ENCODE data around the gene HOTAIR. TPM values are rescaled to one million over a fixed set of nuclear protein-coding genes. Genes with fewer than 3 reads are reported as not detected.

HOTAIR gene
- total RNA-seq, 1 experiment from 2014 or later, result 7.9 TPM

GRCh38 chr12:54002915-54003389 lies 28.2 kb upstream of the HOTAIR start:
- Histone ChIP-seq H3K9me2 (ENCODE audit: insufficient read depth) (no peaks in the 10 kb centered on the region), H3K4me2 (no peak overlapping the region), H4K20me1 (ENCODE audit: insufficient read depth) (no peaks in the 10 kb centered on the region), H3K4me3 (no peak overlapping the region), H3F3A (ENCODE audit: insufficient read depth, low read depth) (peaks cover 4% of the 10 kb centered on the region; the same call in 1 of the 2 replicates), H3K79me2 (ENCODE audit: low read depth) (no peaks in the 10 kb centered on the region), H2AFZ (no peak overlapping the region), H3K27me3 (ENCODE audit: insufficient read depth, low read depth) (no peaks in the 10 kb centered on the region), H3K27ac (no peak overlapping the region), H3K4me1 (replicated peaks; ENCODE audit: insufficient read depth) (no peaks in the 10 kb centered on the region), H3K9me3 (ENCODE audit: insufficient read depth, low read depth) (no peaks in the 10 kb centered on the region), H3K36me3 (ENCODE audit: low read depth) (no peaks in the 10 kb centered on the region)
- no peak for DNase-seq
- ChIA-PET CTCF (no interaction called here), POLR2A (ENCODE audit: unreplicated experiment) (no interaction called here)
- no TSS peak for BruUV-seq (replicated peaks)
- TF ChIP-seq CTCF (conservative IDR thresholded peaks at IDR 0.05) (no peak), EZH2 (IDR thresholded peaks at IDR 0.05; ENCODE audit: low read depth) (no peak)
- intact Hi-C loops (cut with micrococcal nuclease; ENCODE audit: unreplicated experiment), result no loop called here

- peaks cover 4% of the 10 kb centered on the region; the same call in 1 of the 2 replicates for H3F3A ChIP-seq (ENCODE audit: insufficient read depth, low read depth)
- no peaks in the 10 kb centered on the region for H3K27me3 ChIP-seq (ENCODE audit: insufficient read depth, low read depth)
- BruUV-seq (replicated peaks), result no TSS peak
- H3K36me3 ChIP-seq (ENCODE audit: low read depth), result no peaks in the 10 kb centered on the region
- no peak overlapping the region for H3K27ac ChIP-seq
- no peaks in the 10 kb centered on the region for H4K20me1 ChIP-seq (ENCODE audit: insufficient read depth)
- no peak overlapping the region for H3K4me2 ChIP-seq
- POLR2A ChIA-PET (ENCODE audit: unreplicated experiment), result no interaction called here
- no peak overlapping the region for H3K4me3 ChIP-seq
- no peaks in the 10 kb centered on the region for H3K4me1 ChIP-seq (replicated peaks; ENCODE audit: insufficient read depth)
- no peak for DNase-seq
- CTCF ChIA-PET, result interaction anchor here (0.6 kb wide), 1 partner anchor 12 kb away, joined by 3 read pairs; no protein-coding TSS in a partner anchor
- no peaks in the 10 kb centered on the region for H3K9me2 ChIP-seq (ENCODE audit: insufficient read depth)
- no peaks in the 10 kb centered on the region for H3K9me3 ChIP-seq (ENCODE audit: insufficient read depth, low read depth)
- TF ChIP-seq CTCF (conservative IDR thresholded peaks at IDR 0.05), result no peak
- no peak for TF ChIP-seq EZH2 (IDR thresholded peaks at IDR 0.05; ENCODE audit: low read depth)
- intact Hi-C loops (cut with micrococcal nuclease; ENCODE audit: unreplicated experiment), result no loop called here
- H2AFZ ChIP-seq, result no peak overlapping the region
- H3K79me2 ChIP-seq (ENCODE audit: low read depth), result no peaks in the 10 kb centered on the region
Measured at GRCh38 chr12:54002278-54002914, 27.6 kb upstream of the HOTAIR start.

GRCh38 chr12:54001283-54002187 lies 26.8 kb upstream of the HOTAIR start:
- no peak overlapping the region for H3K27ac ChIP-seq
- intact Hi-C loops (cut with micrococcal nuclease; ENCODE audit: unreplicated experiment), result no loop called here
- no peak overlapping the region for H3K4me2 ChIP-seq
- peaks cover 2% of the 10 kb centered on the region; the same call in 1 of the 2 replicates for H3K79me2 ChIP-seq (ENCODE audit: low read depth)
- peaks cover 4% of the 10 kb centered on the region; the same call in 1 of the 2 replicates for H3F3A ChIP-seq (ENCODE audit: insufficient read depth, low read depth)
- H3K9me2 ChIP-seq (ENCODE audit: insufficient read depth), result no peaks in the 10 kb centered on the region
- no TSS peak for BruUV-seq (replicated peaks)
- no peaks in the 10 kb centered on the region for H3K4me1 ChIP-seq (replicated peaks; ENCODE audit: insufficient read depth)
- ChIA-PET CTCF (interaction anchor here (0.5 to 0.6 kb wide), 2 partner anchors 11 to 191 kb away, joined by 3 to 8 read pairs; no protein-coding TSS in a partner anchor), POLR2A (ENCODE audit: unreplicated experiment) (no interaction called here)
- no peak for DNase-seq
- no peaks in the 10 kb centered on the region for H4K20me1 ChIP-seq (ENCODE audit: insufficient read depth)
- no peaks in the 10 kb centered on the region for H3K36me3 ChIP-seq (ENCODE audit: low read depth)
- no peak overlapping the region for H2AFZ ChIP-seq
- no peak overlapping the region for H3K4me3 ChIP-seq
- no peak for TF ChIP-seq CTCF (conservative IDR thresholded peaks at IDR 0.05)
- no peak for TF ChIP-seq EZH2 (IDR thresholded peaks at IDR 0.05; ENCODE audit: low read depth)
- H3K27me3 ChIP-seq (ENCODE audit: insufficient read depth, low read depth), result no peaks in the 10 kb centered on the region
- H3K9me3 ChIP-seq (ENCODE audit: insufficient read depth, low read depth), result no peaks in the 10 kb centered on the region

All from PC-9 (cell line).